ENCODE data around the gene RFTN1. TPM values are rescaled to one million over a fixed set of nuclear protein-coding genes. Genes with fewer than 3 reads are reported as not detected.

The RFTN1 gene
- total RNA-seq, 1 experiment from 2014 or later: 2.2 TPM

GRCh38 chr3:16551342-16551976 lies 38.0 kb upstream of the RFTN1 start:
- Histone ChIP-seq H3K18ac (ENCODE audit: insufficient read length, low read depth, low read length) (no peak overlapping the region), H3K27me3 (ENCODE audit: insufficient read depth, low read length) (no peaks in the 10 kb centered on the region), H3K4me1 (ENCODE audit: insufficient read depth, low read length) (peaks cover 2% of the 10 kb centered on the region; the same call in 1 of the 2 replicates), H2AFZ (ENCODE audit: low read length) (no peak overlapping the region), H4K5ac (ENCODE audit: insufficient read length, low read depth, low read length) (no peak overlapping the region), H3K79me1 (ENCODE audit: insufficient read depth, low read depth, low read length, poor library complexity, severe bottlenecking) (no peaks in the 10 kb centered on the region), H2BK12ac (ENCODE audit: insufficient read length, low read depth, low read length) (no peak overlapping the region), H3K9me3 (ENCODE audit: control insufficient read depth, low read depth, low read length) (no peaks in the 10 kb centered on the region), H2BK5ac (ENCODE audit: insufficient read length, low read length) (no peak overlapping the region), H3K4me2 (ENCODE audit: insufficient read depth, insufficient read length, low read length) (no peak overlapping the region), H2BK20ac (ENCODE audit: low read depth, low read length, poor library complexity, severe bottlenecking) (no peak overlapping the region), H3K14ac (ENCODE audit: insufficient read depth, low read length) (no peak overlapping the region), H2BK15ac (ENCODE audit: low read depth, low read length) (no peak overlapping the region), H3K23ac (ENCODE audit: insufficient read length, low read depth, low read length) (no peak overlapping the region), H2BK120ac (ENCODE audit: low read depth, low read length, poor library complexity, severe bottlenecking) (no peak overlapping the region), H3K4ac (ENCODE audit: low read depth, low read length) (no peak overlapping the region), H3K56ac (ENCODE audit: insufficient read length, low read depth, low read length) (no peak overlapping the region), H3K27ac (ENCODE audit: insufficient read length, low read depth, low read length) (no peak overlapping the region), H3K79me2 (ENCODE audit: insufficient read depth, low read length) (no peaks in the 10 kb centered on the region), H2AK5ac (ENCODE audit: insufficient read length, low read length) (no peak overlapping the region), H4K20me1 (ENCODE audit: control insufficient read depth, insufficient read depth, insufficient read length) (no peaks in the 10 kb centered on the region), H4K8ac (replicated peaks; ENCODE audit: insufficient read length, low read depth, low read length) (peak overlapping the region; percentile 60), H3T11ph (ENCODE audit: low read length) (no peak overlapping the region), H4K91ac (ENCODE audit: insufficient read length, low read depth, low read length) (peak overlapping the region; percentile 67), H3K23me2 (ENCODE audit: insufficient read length, low read depth, low read length, poor library complexity, severe bottlenecking) (no peaks in the 10 kb centered on the region), H3K9ac (ENCODE audit: extremely low read depth, insufficient read length, low read length) (no peak overlapping the region)
- Mint-ChIP-seq H3K27ac (peak overlapping the region in 2 of 3 experiments; percentile 69 to 98; a peak in 3 of 7 replicates), H3K9me3 (no peaks in the 10 kb centered on the region; a peak in 1 of 5 replicates), H3K36me3 (ENCODE audit: insufficient read depth in 1 of 3, low read depth in 3 of 3) (peaks cover 0 to 5% (median 2%) of the 10 kb centered on the region in 3 experiments; a peak in 3 of 7 replicates), H3K27me3 (ENCODE audit: low read depth) (no peaks in the 10 kb centered on the region; the same call in 1 of the 2 replicates), H3K4me1 (peaks cover 11 to 12% of the 10 kb centered on the region in 2 experiments), H3K4me3 (no peak overlapping the region)
- no CpG with 5 or more reads among the region's 4 CpGs for WGBS (ENCODE audit: extremely low coverage, insufficient read length, low lambda C conversion rate)
- DNase-seq: no peak
- TF ChIP-seq, protein P1, sequence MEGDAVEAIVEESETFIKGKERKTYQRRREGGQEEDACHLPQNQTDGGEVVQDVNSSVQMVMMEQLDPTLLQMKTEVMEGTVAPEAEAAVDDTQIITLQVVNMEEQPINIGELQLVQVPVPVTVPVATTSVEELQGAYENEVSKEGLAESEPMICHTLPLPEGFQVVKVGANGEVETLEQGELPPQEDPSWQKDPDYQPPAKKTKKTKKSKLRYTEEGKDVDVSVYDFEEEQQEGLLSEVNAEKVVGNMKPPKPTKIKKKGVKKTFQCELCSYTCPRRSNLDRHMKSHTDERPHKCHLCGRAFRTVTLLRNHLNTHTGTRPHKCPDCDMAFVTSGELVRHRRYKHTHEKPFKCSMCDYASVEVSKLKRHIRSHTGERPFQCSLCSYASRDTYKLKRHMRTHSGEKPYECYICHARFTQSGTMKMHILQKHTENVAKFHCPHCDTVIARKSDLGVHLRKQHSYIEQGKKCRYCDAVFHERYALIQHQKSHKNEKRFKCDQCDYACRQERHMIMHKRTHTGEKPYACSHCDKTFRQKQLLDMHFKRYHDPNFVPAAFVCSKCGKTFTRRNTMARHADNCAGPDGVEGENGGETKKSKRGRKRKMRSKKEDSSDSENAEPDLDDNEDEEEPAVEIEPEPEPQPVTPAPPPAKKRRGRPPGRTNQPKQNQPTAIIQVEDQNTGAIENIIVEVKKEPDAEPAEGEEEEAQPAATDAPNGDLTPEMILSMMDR (conservative IDR thresholded peaks at IDR 0.05): no peak
